GM19351 (cell line): ENCODE data around the gene CCP110.

Source experiments
- ATAC-seq: cut with Tn5 transposase; IDR thresholded peaks from one replicate; pipeline ENCODE4 v1.9.1; 2021; ENCODE audit warnings: mild to moderate bottlenecking, moderate library complexity; ENCODE audit not compliant: unreplicated experiment

Gene CCP110, protein sequence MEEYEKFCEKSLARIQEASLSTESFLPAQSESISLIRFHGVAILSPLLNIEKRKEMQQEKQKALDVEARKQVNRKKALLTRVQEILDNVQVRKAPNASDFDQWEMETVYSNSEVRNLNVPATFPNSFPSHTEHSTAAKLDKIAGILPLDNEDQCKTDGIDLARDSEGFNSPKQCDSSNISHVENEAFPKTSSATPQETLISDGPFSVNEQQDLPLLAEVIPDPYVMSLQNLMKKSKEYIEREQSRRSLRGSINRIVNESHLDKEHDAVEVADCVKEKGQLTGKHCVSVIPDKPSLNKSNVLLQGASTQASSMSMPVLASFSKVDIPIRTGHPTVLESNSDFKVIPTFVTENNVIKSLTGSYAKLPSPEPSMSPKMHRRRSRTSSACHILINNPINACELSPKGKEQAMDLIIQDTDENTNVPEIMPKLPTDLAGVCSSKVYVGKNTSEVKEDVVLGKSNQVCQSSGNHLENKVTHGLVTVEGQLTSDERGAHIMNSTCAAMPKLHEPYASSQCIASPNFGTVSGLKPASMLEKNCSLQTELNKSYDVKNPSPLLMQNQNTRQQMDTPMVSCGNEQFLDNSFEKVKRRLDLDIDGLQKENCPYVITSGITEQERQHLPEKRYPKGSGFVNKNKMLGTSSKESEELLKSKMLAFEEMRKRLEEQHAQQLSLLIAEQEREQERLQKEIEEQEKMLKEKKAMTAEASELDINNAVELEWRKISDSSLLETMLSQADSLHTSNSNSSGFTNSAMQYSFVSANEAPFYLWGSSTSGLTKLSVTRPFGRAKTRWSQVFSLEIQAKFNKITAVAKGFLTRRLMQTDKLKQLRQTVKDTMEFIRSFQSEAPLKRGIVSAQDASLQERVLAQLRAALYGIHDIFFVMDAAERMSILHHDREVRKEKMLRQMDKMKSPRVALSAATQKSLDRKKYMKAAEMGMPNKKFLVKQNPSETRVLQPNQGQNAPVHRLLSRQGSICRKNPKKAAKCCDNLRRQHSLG

DNA sequence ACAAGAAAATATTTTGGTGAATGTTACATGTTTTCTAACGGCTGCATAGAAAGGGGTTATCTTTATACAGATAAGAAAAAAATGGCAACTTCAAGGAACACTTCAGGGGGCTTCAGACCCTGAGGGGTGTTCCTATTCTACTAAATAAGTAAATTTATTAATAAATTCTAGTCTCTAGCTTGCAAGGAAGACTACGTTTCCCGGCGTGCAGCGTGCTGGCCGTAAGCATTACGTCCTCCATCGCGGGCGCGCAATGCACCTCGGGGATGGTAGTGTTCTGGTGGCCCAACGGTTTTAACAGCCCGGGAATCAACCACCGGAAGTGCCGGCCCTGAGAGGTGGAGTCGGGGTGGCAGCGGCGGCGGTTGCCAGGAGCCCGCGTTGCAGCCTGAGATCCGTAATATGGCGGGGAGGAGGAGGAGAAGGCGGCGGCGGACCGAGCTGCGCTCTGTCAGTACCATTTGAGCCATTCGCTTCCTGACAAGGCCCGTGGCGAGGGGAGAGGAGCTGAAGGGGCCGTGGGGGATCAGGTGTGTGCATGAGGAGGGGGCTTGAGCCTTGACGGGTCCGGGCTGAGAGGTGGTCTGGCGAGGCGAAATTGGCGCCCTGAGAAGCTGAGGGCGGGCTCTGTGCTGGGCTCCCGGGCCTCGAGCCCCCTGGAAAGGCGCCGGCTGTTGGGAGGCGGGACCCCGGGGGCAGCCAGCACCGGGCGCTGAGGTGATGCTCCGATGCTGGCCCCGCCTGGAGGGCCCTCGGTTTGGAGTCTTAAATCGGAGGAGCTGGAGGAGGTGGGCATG, at the start of gene CCP110:
Gene CCP110, plus strand, starts transcription at position 384 of the 797 bp plus-strand sequence. CDS start 3,940 bp downstream, outside the sequence.
- ATAC-seq, result peak; percentile 73

DNA sequence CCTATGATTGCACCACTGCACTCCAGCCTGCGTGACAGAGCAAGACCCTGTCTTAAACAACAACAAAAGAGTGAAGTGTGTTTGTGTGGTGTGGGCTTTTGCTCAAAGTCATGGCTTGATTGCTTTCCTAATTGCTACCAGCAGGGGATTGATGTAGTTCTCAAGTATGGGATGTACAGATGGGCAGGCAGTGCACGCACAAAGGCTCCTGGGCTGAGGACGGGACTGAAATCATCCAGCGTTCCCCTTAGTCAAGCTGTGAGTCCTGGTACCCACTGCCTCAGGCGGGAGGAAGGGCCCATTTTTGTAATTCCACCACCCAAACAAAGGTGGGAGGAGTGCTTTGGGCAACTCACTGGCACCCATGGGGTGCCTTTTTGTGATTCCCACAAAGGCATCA, 49.1 kb upstream of the CCP110 start:
- no peak for ATAC-seq

DNA sequence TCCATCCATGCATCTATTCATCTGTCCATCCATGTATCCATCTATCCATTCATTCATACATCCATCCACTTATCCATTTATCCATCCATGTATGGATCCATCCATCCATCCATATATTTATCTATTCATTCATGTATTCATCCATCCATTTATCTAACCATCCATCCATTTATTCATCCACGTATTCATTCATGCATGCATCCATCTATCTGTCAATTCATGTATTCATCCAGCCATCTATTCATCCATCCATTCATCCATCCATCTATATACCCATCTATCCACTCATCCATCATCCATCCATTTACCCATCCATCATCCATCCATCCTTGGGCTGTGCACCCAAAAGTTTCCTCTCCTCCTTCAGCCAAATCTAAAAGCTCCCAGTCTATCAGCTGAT, 45.2 kb upstream of the CCP110 start:
- no peak for ATAC-seq

DNA sequence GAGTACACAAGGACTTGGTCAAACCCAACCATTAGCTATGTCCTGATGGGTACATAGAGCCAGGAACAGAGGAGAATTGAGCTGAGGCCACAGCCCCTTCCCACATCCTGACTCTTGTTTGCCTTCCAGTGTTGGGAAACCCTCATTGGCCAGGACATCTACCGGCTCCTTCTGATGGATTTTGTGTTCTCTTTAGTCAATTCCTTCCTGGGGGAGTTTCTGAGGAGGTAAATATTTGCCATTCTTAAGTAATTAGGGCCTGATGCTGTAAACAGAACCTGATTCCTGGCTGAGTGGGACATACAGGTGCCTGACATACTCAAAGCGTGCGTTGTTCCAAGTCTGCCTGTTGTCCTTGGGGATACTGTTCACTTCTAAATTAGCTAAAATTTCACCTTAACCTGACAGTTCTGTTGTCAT, 44.4 kb upstream of the CCP110 start:
- no peak for ATAC-seq

DNA sequence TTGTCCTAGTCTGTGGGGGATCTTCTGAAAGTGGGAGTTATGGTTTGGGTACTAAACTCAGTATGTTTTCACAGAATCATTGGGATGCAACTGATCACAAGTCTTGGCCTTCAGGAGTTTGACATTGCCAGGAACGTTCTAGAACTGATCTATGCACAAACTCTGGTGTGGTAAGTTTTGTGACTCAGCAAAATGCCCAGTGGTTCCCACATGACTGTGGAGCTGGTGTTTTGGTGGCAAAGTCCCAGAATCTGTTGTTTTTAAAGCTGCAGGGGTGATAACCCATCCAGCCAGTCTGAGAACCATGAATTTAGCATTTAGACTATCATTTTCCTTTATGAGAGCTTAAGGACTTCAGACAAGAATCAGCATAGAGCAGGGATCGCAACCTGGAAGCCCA, 42.4 kb upstream of the CCP110 start:
- no peak for ATAC-seq

DNA sequence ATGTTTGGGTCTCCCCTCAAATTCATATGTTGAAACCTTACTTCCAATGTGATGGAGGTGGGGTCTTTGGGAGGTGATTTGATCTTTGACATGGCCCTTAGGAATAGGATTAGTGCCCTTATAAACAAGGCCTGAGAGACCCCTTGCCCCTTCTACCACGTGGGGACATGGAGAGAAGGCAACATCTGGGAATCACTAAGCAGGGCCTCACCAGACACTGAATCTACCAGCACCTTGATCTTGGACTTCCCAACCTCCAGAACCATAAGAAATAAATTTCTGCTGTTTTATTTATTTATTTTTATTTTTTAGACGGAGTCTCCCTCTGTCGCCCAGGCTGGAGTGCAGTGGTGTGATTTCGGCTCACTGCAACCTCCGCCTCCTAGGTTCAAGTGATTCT, 42.0 kb upstream of the CCP110 start:
- no peak for ATAC-seq

DNA sequence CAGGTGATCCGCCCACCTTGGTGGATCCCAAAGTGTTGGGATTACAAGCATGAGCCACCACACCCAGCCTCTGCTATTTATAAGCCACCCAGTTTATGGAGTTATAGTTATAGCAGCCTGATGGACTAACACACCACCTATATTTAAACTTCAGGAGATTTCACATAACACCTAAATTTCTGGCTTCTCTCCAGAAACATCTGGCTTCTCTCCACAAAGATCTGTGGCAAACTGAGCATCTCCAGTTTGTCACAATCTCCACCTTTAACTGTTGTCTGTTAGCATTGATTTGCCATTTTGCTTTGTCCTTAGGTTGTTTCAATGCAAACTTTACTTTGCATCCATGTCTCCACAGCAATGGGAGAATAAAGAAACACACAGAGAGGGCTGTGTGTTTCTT, 41.5 kb upstream of the CCP110 start:
- no peak for ATAC-seq

DNA sequence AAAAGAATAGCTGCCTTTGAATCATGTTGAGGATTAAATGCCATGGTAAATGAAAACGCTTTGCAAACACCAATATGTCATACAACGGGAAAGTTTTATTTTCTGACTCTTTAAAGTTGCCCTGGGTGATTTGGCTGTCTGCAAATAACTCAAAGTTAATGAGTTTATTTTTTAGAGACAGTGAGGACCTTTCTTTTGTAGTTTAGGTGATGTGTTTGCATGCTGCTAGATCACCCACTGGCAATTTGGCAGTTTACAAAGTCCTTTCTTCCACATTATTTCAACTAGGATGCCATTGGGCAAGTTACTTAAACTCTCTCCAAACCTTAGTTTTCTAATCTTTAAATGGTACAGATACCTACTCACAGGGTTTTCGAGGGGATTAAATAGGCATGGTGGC, 39.6 kb upstream of the CCP110 start:
- ATAC-seq, result no peak

DNA sequence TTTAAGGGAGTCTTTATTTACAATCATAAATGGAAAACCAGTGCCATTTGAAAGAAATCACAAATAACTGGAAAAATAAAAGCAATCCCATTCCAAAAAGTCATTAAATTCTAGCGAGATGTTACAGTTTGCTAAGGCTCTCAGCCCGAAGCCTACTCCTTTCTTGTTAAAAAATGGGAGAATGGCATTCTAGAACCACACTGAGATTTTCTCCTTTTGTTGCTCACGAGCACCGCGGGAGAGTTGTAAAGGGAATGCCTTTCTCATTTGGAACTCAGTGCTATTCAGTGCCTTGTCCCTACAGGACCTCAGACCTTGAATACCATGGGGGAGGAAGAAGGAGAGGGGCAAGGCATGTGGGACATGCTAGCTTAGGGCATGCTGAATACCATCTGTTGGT, 38.1 kb upstream of the CCP110 start:
- ATAC-seq, result no peak

DNA sequence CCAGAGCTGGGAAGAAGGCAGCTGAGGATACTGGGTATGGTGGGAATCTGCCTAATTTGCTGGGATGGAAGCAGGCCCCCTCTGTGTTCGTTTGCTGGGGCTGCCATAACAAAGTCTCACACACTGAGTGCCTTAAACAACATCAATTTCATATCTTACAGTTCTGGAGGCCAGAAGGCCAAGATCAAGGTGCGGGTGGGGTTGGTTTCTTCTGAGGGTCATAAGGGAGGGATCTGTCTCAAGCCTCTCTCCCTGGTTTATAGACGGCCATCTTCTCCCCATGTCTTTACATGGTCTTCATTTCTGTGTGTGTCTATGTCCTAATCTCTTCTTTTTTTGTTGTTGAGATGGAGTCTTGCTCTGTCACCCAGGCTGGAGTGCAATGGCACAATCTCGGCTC, 37.7 kb upstream of the CCP110 start:
- no peak for ATAC-seq

DNA sequence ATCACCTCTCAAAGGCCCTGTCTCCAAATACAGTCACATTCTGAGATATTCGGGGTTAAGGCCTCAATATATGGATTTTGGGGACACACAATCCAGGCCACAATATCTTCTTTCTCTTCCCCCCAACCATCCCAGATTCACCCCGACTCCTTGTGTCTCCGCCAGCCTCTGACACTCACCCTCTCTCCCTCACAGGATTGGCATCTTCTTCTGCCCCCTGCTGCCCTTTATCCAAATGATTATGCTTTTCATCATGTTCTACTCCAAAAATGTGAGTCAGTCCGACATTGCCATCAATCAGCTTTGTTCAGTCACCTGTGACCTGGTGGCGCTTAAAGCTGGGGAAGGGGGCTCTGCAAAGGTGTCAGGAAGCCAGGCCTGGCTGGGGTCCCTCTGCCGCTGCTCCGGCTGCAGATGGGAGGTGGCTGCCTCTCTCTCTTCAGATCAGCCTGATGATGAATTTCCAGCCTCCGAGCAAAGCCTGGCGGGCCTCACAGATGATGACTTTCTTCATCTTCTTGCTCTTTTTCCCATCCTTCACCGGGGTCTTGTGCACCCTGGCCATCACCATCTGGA, 36.9 kb upstream of the CCP110 start:
- no peak for ATAC-seq

DNA sequence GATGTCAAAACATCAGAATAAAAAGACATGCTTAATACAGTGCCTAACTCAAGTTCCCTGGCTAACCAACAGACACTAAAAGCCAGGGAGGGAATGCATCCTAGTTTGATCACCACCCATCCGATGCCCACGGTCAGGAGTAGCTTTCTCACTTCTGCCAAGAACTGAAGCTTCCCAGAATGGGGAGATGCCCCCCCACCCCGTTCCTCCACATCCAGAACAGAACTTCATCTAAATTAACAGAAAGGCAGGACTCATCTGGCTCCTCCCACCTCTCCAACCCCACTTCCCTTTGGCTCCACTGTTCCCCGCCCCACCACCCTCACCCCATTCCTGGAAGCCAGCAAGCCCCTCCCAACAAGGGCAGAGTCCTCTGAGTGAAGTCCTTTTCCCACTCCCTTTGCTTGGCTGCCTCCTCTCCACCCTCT, 35.5 kb upstream of the CCP110 start:
- no peak for ATAC-seq

DNA sequence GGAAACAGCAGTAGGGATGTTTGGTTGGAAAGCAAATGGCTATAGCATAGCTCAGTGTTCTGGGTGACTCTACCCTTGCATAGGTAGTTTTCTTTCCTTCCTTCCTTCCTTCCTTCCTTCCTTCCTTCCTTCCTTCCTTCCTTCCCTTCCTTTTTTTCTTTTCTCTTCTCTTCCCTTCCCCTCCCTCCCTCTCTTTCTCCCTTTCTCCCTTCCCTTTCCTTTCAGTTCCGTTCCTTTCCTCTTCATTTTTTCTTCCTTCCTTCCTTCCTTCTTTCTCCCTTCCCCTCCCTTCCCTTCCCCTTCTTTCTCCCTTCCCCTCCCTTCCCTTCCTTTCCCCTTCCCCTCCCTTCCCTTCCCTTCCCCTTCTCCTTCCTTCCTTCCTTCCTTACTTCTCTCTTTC, 33.1 kb upstream of the CCP110 start:
- ATAC-seq, result no peak

DNA sequence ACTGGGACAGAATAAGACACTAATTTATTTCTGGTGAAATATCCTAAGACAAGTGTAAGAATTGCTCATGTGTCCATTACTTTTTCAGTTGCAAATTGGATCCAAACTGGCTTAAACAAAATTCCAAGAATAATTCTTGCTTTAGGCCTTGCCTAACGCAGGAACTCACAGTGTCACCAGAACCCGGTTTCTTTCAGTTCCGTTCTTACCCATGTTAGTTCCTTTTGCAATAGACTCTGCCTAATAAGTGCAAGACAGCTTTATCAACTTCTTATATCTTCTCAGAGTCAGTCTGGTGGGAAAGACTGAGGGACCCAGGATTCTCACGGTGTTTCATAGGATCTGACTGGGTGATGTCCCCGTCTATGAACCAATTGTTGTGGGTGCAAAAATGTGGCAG, 26.6 kb upstream of the CCP110 start:
- ATAC-seq, result no peak

DNA sequence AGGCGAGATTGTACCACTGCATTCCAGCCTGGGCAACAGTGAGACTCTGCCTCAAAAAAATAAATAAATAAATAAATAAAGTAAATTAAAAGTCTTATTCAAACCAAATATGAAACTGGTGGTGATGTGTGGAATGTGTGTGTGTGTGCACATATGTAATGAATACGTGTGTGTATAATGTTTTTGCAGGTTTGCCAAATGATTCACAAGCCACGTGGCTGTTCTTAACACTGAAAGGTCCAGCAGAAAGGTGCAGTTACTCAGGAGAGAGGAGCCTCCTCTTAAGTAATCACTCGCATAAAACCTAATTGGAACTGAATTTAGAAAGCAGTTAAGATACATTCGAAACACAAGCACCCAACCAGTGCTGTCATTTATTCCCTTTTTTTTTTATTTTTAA, 24.7 kb upstream of the CCP110 start:
- ATAC-seq, result no peak

DNA sequence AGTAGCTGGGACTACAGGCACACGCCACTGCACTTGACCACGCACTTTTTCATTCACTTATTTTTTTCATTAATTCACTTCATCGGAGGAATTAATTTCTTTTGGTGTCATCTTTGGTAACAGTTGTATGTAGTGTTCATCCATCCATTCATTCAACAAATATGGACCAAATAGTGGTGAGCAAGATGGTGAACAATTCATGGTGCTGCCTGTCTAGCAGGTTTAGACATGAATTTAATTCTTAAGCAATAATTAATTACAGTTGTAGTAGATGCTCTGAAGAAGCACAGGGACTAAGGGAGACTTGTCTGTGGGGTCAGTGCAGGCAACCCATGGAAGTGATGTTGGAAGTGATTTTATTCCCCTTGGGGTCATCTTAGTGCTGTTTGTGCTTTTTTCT, 24.3 kb upstream of the CCP110 start:
- ATAC-seq, result no peak

DNA sequence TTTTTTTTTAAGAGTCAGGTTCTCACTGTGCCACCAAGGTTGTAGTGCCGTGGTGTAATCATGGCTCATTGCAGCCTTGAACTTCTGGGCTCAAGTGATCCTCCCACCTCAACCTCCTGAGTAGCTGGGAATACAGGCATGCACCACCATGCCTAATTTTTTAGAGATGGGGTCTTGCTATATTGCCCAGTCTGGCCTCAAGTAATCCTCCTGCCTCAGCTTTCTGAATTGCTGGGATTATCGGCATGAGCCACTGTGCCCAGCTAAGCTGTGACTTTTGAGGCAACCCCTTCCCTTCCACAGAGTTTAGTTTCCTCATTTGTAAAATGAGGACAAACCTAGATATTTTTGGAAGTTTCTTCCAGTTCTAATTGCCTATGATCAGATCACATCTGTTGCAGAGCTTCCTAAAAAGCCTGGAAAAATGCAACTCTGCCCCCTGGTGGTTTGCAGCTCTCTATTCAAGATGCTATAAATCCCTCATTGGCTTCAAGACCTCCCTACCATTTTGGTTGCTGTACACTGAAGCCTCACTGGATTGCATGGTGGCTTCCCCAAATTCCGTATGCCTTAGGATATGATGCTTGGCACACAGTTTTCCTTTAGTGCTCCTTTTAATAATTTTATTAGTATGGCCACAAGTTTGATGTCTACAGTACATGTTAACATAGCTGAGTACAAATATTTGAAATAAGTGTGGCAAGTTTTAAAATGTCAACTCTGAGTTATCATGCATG, 21.2 kb upstream of the CCP110 start:
- no peak for ATAC-seq

DNA sequence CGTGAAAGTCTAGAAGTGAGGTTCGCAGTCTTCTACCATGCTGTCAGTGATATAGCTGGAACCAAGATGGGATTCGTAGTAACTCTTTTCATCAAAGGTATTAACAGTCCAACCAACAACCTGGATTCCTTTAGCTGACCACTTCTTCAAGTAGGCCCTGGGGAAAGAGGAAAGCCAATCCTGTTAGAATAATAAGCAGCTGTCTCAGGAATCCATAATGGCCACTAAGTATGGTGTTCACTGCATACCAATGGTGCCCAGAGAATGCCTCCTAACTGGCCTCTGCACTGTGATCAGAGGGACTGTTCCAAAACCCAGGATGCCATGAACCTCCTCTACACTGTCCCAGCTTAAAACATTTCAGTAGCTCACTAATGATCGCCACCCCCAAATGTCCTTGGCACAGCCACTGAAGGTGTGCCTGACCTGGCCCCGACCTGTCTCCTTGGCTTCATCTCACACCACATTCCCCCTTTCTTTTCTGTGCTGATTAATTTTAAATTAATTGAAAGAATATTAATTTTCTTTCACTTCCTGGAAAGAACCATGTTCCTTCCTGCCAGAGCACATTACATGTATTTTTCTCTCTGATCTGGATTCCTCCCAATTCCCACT, 20.2 kb upstream of the CCP110 start:
- no peak for ATAC-seq

DNA sequence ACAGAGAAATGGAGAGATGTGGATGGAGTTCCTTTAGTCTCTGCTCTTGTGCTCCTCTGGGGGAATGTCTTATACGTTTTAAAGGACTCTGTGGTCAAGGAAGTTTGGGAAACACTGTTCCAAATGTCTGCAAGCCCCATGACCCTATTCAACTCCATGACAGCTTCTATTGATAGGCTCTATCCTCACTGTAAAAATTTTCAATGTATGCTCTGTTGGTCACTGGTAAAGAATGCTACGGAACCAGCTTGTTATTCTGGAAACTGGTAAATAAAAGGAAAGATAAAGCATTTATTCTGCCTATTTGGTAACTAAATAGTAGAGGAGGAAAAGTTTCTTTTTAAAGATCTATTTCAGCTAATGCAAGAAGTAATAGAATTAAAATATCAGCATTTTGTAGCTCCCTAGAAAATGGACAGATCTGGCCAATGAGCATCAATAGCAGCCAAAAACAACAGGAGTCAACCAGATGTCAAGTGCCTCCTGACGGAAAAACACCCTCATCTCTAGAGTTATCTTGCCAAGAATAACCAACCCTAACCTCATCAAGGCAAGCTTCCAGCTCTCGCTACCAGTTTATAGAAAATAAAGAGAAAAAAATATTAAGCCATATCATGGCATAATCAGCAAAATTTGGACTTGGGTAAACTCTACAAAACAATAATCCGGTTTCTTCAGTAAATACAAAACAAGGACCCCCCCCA, 18.0 kb upstream of the CCP110 start:
- no peak for ATAC-seq
